Hepatocyte (in vitro differentiated cells): ENCODE measurements around the gene APIP. TPM values are rescaled to one million over a fixed set of nuclear protein-coding genes. Genes with fewer than 3 reads are reported as not detected.
A peak's percentile ranks its signal among the peaks of the same experiment; 100 is the strongest.

Experiments used
- DNase-seq: peaks from one replicate; pipeline ENCODE4 v3.0.0-alpha.2; 2016; ENCODE audit warnings: low spot score
- H2AFZ ChIP-seq: fragments of 200-600 bp; sonication (generic); 2 replicates; pipeline ENCODE4 v1.6.0; 2016; ENCODE audit warnings: antibody characterized with exemption, mild to moderate bottlenecking
- H3K27ac ChIP-seq: fragments of 200-600 bp; sonication (generic); 2 replicates; pipeline ENCODE4 v1.5.1; 2016; ENCODE audit warnings: mild to moderate bottlenecking
- H3K27me3 ChIP-seq: fragments of 200-600 bp; sonication (generic); 2 replicates; pipeline ENCODE4 v1.6.1; 2016
- H3K36me3 ChIP-seq: fragments of 200-600 bp; sonication (generic); replicated peaks from 2 replicates; pipeline ENCODE4 v1.5.1; 2016; ENCODE audit warnings: low read depth; ENCODE audit not compliant: insufficient read depth
- H3K4me1 ChIP-seq: fragments of 200-600 bp; sonication (generic); 2 replicates; pipeline ENCODE4 v1.5.1; 2016; ENCODE audit warnings: mild to moderate bottlenecking, moderate library complexity; ENCODE audit not compliant: insufficient read depth
- H3K4me2 ChIP-seq: fragments of 200-600 bp; sonication (generic); 2 replicates; pipeline ENCODE4 v1.6.0; 2016
- H3K4me3 ChIP-seq: fragments of 200-600 bp; sonication (generic); 2 replicates; pipeline ENCODE4 v1.5.1; 2016; ENCODE audit warnings: mild to moderate bottlenecking
- H3K79me2 ChIP-seq: fragments of 200-600 bp; sonication (generic); 2 replicates; pipeline ENCODE4 v1.6.0; 2017; ENCODE audit warnings: mild to moderate bottlenecking
- H3K9me2 ChIP-seq: fragments of 200-600 bp; sonication (generic); replicated peaks from 2 replicates; pipeline ENCODE4 v1.6.0; 2017; ENCODE audit warnings: mild to moderate bottlenecking; ENCODE audit not compliant: insufficient read depth
- H3K9me3 ChIP-seq: fragments of 200-600 bp; sonication (generic); 2 replicates; pipeline ENCODE4 v1.5.1; 2016; ENCODE audit warnings: low read depth, mild to moderate bottlenecking
- H4K20me1 ChIP-seq: fragments of 200-600 bp; sonication (generic); 2 replicates; pipeline ENCODE4 v1.6.0; 2016; ENCODE audit warnings: mild to moderate bottlenecking; ENCODE audit not compliant: insufficient read depth, poor library complexity, severe bottlenecking
- EZH2 ChIP-seq: fragments of 200-600 bp; sonication (generic); IDR thresholded peaks from 2 replicates; pipeline ENCODE4 v1.6.1; 2016; ENCODE audit warnings: antibody characterized with exemption, mild to moderate bottlenecking, borderline replicate concordance
- EZH2phosphoT487 ChIP-seq: fragments of 200-600 bp; sonication (generic); IDR thresholded peaks from one replicate; pipeline ENCODE4 v1.6.1; 2018; ENCODE audit warnings: antibody characterized with exemption, mild to moderate bottlenecking, low read depth, moderate library complexity; ENCODE audit not compliant: unreplicated experiment, severe bottlenecking
- WGBS: methylation state at CpG from one replicate; pipeline ENCODE4 v1.1.6; 2016; ENCODE audit warnings: low lambda C conversion rate; ENCODE audit errors: missing lambda C conversion rate; 5-methylcytosine and 5-hydroxymethylcytosine counted together
- polyA plus RNA-seq: library from polyadenylated mRNA; unstranded; fragments of >200 nt; fragmentation: Nextera tagmentation; extraction: Ambion mirVana; gene quantifications from 2 replicates; pipeline ENCODE4 v1.2.1, GENCODE V29; 2016
- total RNA-seq: library from RNA; depleted of rRNA; stranded (reverse); fragments of >200 nt; gene quantifications from 2 replicates; pipeline ENCODE4 v1.2.3, GENCODE V29; 2014
- TF ChIP-seq, protein P1 (sequence below): fragments of 200-600 bp; sonication (generic); IDR thresholded peaks from 2 replicates; pipeline ENCODE4 v1.5.1; 2016; ENCODE audit warnings: antibody characterized with exemption, mild to moderate bottlenecking; ENCODE audit not compliant: poor library complexity

APIP gene
- total and polyA plus RNA-seq, 2 experiments from 2014 or later: 25.9 to 26.8 TPM

DNA sequence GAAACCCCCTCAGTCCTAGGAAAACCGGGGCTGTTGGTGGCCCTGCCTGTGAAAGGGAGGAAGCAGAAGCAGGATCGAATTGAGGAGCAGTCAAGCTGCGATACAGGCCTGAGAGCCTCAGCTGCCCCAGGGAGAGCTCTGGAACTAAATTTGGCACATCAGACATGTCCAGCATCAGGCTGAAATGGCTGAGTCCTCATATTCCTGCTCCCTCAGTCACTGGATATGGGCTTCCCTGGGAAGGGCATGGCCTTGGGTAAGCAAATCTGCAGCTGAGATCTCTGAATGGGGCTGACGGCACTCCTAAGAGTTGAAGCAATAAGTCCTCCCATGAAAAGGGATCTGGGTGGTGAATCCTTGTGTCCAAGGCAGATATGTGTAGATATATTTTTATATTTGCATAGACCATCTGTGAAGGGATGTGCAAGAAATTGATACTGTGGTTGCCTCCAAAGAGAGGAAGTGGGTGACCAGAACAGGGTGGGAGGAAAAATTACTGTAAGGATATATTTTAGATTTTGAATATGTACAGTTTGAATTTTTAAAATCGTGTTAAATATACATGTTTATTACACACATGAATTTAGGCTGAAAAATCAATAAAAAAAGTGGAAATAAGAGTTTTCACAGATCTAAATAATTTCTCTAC, 45.5 kb downstream of the APIP start:
- TF ChIP-seq EZH2 (no peak), EZH2phosphoT487 (no peak)
- TF ChIP-seq, protein P1, sequence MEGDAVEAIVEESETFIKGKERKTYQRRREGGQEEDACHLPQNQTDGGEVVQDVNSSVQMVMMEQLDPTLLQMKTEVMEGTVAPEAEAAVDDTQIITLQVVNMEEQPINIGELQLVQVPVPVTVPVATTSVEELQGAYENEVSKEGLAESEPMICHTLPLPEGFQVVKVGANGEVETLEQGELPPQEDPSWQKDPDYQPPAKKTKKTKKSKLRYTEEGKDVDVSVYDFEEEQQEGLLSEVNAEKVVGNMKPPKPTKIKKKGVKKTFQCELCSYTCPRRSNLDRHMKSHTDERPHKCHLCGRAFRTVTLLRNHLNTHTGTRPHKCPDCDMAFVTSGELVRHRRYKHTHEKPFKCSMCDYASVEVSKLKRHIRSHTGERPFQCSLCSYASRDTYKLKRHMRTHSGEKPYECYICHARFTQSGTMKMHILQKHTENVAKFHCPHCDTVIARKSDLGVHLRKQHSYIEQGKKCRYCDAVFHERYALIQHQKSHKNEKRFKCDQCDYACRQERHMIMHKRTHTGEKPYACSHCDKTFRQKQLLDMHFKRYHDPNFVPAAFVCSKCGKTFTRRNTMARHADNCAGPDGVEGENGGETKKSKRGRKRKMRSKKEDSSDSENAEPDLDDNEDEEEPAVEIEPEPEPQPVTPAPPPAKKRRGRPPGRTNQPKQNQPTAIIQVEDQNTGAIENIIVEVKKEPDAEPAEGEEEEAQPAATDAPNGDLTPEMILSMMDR: no peak
- 95% methylated on average over 5 of the region's 5 CpGs for WGBS
- DNase-seq: no peak
- Histone ChIP-seq H2AFZ (no peak overlapping the region), H3K4me3 (no peak overlapping the region), H3K4me2 (no peak overlapping the region), H4K20me1 (no peaks in the 10 kb centered on the region), H3K9me2 (no peaks in the 10 kb centered on the region), H3K79me2 (no peaks in the 10 kb centered on the region), H3K36me3 (no peaks in the 10 kb centered on the region), H3K27me3 (no peaks in the 10 kb centered on the region), H3K27ac (no peak overlapping the region), H3K9me3 (no peaks in the 10 kb centered on the region), H3K4me1 (no peaks in the 10 kb centered on the region)

DNA sequence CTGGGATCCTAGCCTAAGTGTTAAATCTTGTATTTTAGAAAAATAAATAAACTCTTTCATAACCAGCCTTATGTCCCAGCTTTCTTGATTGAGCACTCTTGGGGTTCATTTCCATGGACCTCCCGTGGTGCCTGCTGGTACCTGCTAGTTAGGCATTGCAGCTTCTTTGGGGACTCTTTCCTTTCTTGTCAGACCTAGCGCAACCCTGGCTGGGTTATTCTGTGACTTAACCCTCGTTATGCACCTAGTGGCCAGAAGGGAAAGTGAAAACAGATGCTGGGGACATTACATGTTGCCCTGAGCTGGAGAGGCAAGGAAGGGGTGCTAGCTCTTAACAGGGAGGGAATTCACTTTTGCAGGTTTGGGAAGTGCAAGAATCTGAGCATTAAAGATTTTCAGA, 46.8 kb downstream of the APIP start:
- TF ChIP-seq, protein P1: no peak
- TF ChIP-seq EZH2phosphoT487 (no peak), EZH2 (no peak)
- no peak overlapping the region for H3K4me2 ChIP-seq
- no peaks in the 10 kb centered on the region for H4K20me1 ChIP-seq
- H3K4me1 ChIP-seq: no peaks in the 10 kb centered on the region
- no peaks in the 10 kb centered on the region for H3K36me3 ChIP-seq
- H3K9me2 ChIP-seq: no peaks in the 10 kb centered on the region
- no peak for DNase-seq
- H3K27me3 ChIP-seq: no peaks in the 10 kb centered on the region
- H3K9me3 ChIP-seq: no peaks in the 10 kb centered on the region
- no peak overlapping the region for H3K4me3 ChIP-seq
- no peak overlapping the region for H3K27ac ChIP-seq
- H2AFZ ChIP-seq: no peak overlapping the region
- H3K79me2 ChIP-seq: no peaks in the 10 kb centered on the region
- WGBS: 71% methylated on average over 3 of the region's 3 CpGs

DNA sequence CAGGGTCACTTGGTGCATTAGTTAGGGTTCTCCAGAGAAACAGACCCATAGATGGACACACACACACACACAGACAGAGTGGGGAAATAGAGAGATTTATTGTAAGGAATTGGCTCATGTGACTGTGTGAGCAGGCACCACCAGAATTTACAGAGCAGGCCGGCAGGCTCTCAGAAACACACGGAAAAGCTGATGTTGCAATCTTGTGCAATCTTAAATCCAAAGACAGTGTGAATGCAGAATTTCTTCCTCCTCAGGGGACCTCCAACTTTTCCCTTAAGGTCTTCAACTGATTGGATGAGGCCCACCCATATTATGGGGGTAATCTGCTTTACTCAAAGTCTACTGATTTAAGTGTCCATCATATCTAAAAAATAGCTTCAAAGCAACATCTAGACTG, 49.8 kb downstream of the APIP start:
- Histone ChIP-seq H3K4me3 (no peak overlapping the region), H3K4me1 (no peaks in the 10 kb centered on the region), H2AFZ (no peak overlapping the region), H4K20me1 (no peaks in the 10 kb centered on the region), H3K79me2 (no peaks in the 10 kb centered on the region), H3K27me3 (no peaks in the 10 kb centered on the region), H3K4me2 (no peak overlapping the region), H3K9me3 (no peaks in the 10 kb centered on the region), H3K27ac (no peak overlapping the region), H3K36me3 (no peaks in the 10 kb centered on the region), H3K9me2 (no peaks in the 10 kb centered on the region)
- 80% methylated on average over 2 of the region's 2 CpGs for WGBS
- DNase-seq: peak; percentile 28
- TF ChIP-seq EZH2phosphoT487: no peak

DNA sequence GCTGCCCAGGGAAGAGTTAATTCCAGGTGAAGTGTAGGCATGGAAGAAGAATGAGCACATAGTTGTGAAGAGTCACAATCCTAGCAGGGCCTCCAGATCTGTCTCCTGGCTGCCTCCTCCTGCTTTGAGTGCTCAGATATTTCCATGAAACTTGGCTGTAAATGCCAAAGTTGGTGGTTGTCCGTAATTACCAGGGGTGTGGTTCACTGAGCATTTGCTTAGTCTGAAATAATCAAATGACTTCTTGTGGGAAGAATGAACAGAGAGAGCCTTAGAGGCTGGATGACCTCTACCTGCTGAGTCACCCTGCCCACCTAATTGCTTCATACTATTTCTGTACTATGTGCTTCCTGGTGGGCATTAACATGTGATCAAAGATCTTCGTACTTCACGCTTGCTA, 50.9 kb downstream of the APIP start:
- Histone ChIP-seq H3K4me2 (no peak overlapping the region), H3K4me1 (no peaks in the 10 kb centered on the region), H2AFZ (no peak overlapping the region), H3K9me3 (no peaks in the 10 kb centered on the region), H3K9me2 (no peaks in the 10 kb centered on the region), H3K36me3 (no peaks in the 10 kb centered on the region), H3K27ac (no peak overlapping the region), H3K4me3 (no peak overlapping the region), H3K27me3 (no peaks in the 10 kb centered on the region), H4K20me1 (no peaks in the 10 kb centered on the region), H3K79me2 (no peaks in the 10 kb centered on the region)
- TF ChIP-seq EZH2phosphoT487: no peak
- TF ChIP-seq, protein P1: no peak
- TF ChIP-seq EZH2: no peak
- DNase-seq: no peak
- 96% methylated on average over 3 of the region's 3 CpGs for WGBS
